ENCODE data around the gene DDC.
A peak's percentile ranks its signal among the peaks of the same experiment; 100 is the strongest.
"Not testable (repeated sequence)": the region's sequence is repeated elsewhere in the genome, so short reads cannot be mapped to it uniquely, and the experiment has no call there.

Gene DDC

GRCh38 chr7:50580057-50580456 is 14.9 kb upstream of the DDC start:
- no peak for ATAC-seq
- no peak for TF ChIP-seq TCF4 (CRISPR knock-in tag; IDR thresholded peaks at IDR 0.05; ENCODE audit: borderline replicate concordance)
- TF ChIP-seq ZNF70 (CRISPR knock-in tag; IDR thresholded peaks at IDR 0.05) = no peak
- no peak for TF ChIP-seq CSDC2 (CRISPR knock-in tag; IDR thresholded peaks at IDR 0.05)
- no peak for TF ChIP-seq POU6F1 (CRISPR knock-in tag; IDR thresholded peaks at IDR 0.05; ENCODE audit: borderline replicate concordance, low read depth)
- TF ChIP-seq ZNF8 (CRISPR knock-in tag; IDR thresholded peaks at IDR 0.05) = no peak

DNA sequence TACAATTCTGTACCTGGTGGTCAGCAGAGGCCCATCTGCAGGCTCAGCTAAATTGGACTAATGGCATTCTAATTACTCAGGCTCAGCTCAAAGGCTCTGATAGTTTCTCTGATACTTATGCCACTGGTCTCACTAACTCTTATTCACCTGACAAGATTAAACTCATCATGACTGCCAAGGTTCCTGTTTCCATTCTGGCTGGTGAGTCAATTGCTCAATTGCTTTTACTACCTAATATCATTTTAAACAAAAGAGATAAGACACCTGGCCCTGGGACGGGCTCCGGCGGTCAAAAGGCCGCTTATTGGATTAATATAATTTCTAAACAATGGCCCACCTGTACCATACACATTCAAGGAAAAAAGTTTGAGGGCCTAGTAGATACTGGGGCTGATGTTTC is 12.9 kb upstream of the DDC start:
- ATAC-seq = not testable (repeated sequence)

DNA sequence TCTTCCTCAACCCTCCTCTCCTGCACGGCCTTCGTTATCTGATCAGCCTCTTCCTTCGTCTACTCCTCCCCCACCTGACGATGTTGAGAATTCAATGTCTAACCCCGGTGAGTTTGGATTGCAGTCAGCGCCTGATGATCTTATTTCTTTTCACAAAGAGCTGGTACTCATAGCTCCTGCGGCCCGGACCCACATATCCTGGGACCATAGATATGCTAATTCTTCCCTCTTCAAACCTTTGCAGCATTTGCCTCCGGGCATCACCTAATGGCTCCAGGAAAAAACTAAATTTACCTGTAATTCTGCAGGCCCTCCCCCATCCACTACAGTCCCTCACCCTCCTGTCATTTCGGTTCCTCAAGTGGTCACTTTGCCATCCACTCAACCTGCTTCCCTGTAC is 12.4 kb upstream of the DDC start:
- no peak for ATAC-seq
- TF ChIP-seq PATZ1 (CRISPR knock-in tag; IDR thresholded peaks at IDR 0.05; ENCODE audit: borderline replicate concordance) (no peak), TCF4 (CRISPR knock-in tag; IDR thresholded peaks at IDR 0.05; ENCODE audit: borderline replicate concordance) (no peak), CREB5 (CRISPR knock-in tag; IDR thresholded peaks at IDR 0.05; ENCODE audit: low read depth) (no peak), ARNTL (CRISPR knock-in tag; IDR thresholded peaks at IDR 0.05; ENCODE audit: borderline replicate concordance, low read depth) (no peak), TOX (CRISPR knock-in tag; IDR thresholded peaks at IDR 0.05; ENCODE audit: borderline replicate concordance) (no peak), ISL1 (CRISPR knock-in tag; IDR thresholded peaks at IDR 0.05) (no peak), ZNF8 (CRISPR knock-in tag; IDR thresholded peaks at IDR 0.05) (no peak), ZNF70 (CRISPR knock-in tag; IDR thresholded peaks at IDR 0.05) (no peak), ZFP30 (CRISPR knock-in tag; IDR thresholded peaks at IDR 0.05) (no peak), PPARA (CRISPR knock-in tag; IDR thresholded peaks at IDR 0.05; ENCODE audit: borderline replicate concordance) (no peak), POU6F1 (CRISPR knock-in tag; IDR thresholded peaks at IDR 0.05; ENCODE audit: borderline replicate concordance, low read depth) (no peak), ZNF565 (CRISPR knock-in tag; conservative IDR thresholded peaks at IDR 0.05; ENCODE audit: low read depth) (no peak), BACH2 (CRISPR knock-in tag; IDR thresholded peaks at IDR 0.05; ENCODE audit: borderline replicate concordance) (no peak)

DNA sequence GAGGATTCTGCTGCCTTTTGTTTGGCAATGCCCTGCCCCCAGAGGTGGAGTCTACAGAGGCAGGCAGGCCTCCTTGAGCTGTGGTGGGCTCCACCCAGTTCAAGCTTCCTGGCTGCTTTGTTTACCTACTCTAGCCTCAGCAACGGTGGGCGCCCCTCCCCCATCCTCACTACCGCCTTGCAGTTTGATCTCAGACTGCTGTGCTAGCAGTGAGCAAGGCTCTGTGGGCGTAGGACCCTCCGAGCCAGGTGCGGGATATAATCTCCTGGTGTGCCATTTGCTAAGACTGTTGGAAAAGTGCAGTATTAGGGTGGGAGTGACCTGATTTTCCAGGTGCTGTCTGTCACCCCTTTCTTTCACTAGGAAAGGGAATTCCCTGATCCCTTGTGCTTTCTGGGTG is 11.2 kb upstream of the DDC start:
- ATAC-seq = not testable (repeated sequence)

DNA sequence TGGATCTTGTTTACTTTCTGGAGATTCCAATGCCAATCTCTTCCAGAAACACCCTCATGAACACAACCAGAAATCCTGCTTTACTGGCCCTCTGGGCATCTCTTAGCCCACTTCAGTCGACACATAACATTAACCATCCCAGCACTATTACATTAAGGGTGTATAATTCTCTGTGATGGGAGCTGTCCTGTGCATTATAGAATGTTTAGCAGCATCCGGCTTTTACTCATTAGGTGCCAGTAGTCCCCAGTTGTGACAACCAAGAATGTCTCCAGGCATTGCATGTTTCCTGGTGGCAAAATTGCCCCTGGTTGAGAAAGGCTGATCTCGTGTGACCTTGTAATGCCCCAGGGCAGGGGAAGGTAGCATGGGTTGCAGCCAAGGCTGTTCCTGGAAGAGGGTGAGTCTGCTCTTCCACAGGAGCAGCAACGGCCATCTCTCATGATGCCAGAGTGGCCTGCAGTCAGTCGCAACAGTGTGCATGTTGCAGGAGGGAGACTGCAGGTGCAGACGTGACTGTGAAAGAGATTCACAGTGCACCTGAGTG is 2.6 kb upstream of the DDC start:
- ATAC-seq = peak; percentile 21; the same call in 2 of the 3 replicates
- TF ChIP-seq POU6F1 (CRISPR knock-in tag; IDR thresholded peaks at IDR 0.05; ENCODE audit: borderline replicate concordance, low read depth) (no peak), TCF4 (CRISPR knock-in tag; IDR thresholded peaks at IDR 0.05; ENCODE audit: borderline replicate concordance) (no peak), ZNF8 (CRISPR knock-in tag; IDR thresholded peaks at IDR 0.05) (no peak), BACH2 (CRISPR knock-in tag; IDR thresholded peaks at IDR 0.05; ENCODE audit: borderline replicate concordance) (no peak), ZFP30 (CRISPR knock-in tag; IDR thresholded peaks at IDR 0.05) (no peak), ZNF565 (CRISPR knock-in tag; conservative IDR thresholded peaks at IDR 0.05; ENCODE audit: low read depth) (no peak), ZFP3 (CRISPR knock-in tag; IDR thresholded peaks at IDR 0.05) (no peak), RARB (CRISPR knock-in tag; IDR thresholded peaks at IDR 0.05) (no peak), PATZ1 (CRISPR knock-in tag; IDR thresholded peaks at IDR 0.05; ENCODE audit: borderline replicate concordance) (no peak), GLIS3 (CRISPR knock-in tag; IDR thresholded peaks at IDR 0.05) (no peak), ARNTL (CRISPR knock-in tag; IDR thresholded peaks at IDR 0.05; ENCODE audit: borderline replicate concordance, low read depth) (no peak), CREB5 (CRISPR knock-in tag; IDR thresholded peaks at IDR 0.05; ENCODE audit: low read depth) (no peak), CSDC2 (CRISPR knock-in tag; IDR thresholded peaks at IDR 0.05) (no peak)
- TF ChIP-seq, protein P1, sequence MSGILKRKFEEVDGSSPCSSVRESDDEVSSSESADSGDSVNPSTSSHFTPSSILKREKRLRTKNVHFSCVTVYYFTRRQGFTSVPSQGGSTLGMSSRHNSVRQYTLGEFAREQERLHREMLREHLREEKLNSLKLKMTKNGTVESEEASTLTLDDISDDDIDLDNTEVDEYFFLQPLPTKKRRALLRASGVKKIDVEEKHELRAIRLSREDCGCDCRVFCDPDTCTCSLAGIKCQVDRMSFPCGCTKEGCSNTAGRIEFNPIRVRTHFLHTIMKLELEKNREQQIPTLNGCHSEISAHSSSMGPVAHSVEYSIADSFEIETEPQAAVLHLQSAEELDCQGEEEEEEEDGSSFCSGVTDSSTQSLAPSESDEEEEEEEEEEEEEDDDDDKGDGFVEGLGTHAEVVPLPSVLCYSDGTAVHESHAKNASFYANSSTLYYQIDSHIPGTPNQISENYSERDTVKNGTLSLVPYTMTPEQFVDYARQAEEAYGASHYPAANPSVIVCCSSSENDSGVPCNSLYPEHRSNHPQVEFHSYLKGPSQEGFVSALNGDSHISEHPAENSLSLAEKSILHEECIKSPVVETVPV (CRISPR knock-in tag; IDR thresholded peaks at IDR 0.05) = no peak
